ENCODE results near the gene PYROXD2.

GRCh38 chr10:98415731-98416119 is 743 bp upstream of the PYROXD2 start:
- no peak for TF ChIP-seq FOXM1 (IDR thresholded peaks at IDR 0.05; ENCODE audit: borderline replicate concordance)
- TF ChIP-seq NFRKB (IDR thresholded peaks at IDR 0.05): no peak
- TF ChIP-seq SP1 (IDR thresholded peaks at IDR 0.05): no peak
- no peak for TF ChIP-seq FOXA1 (IDR thresholded peaks at IDR 0.05)
- TF ChIP-seq FOXK2 (IDR thresholded peaks at IDR 0.05): no peak
- TF ChIP-seq HDGF (IDR thresholded peaks at IDR 0.05; ENCODE audit: borderline replicate concordance): no peak
- no peak for TF ChIP-seq ELF4 (IDR thresholded peaks at IDR 0.05)
- TF ChIP-seq BHLHE40 (IDR thresholded peaks at IDR 0.05; ENCODE audit: borderline replicate concordance): no peak
- no peak for TF ChIP-seq L3MBTL2 (conservative IDR thresholded peaks at IDR 0.05)
- no peak for TF ChIP-seq LEF1 (IDR thresholded peaks at IDR 0.05; ENCODE audit: borderline replicate concordance)
- no peak for TF ChIP-seq CTBP1 (IDR thresholded peaks at IDR 0.05; ENCODE audit: borderline replicate concordance)
- no peak for TF ChIP-seq PKNOX1 (IDR thresholded peaks at IDR 0.05)
- TF ChIP-seq ARNT (IDR thresholded peaks at IDR 0.05): no peak
